Measurements from ENCODE around the gene PI4K2A.
"Not testable (repeated sequence)": the region's sequence is repeated elsewhere in the genome, so short reads cannot be mapped to it uniquely, and the experiment has no call there.

PI4K2A gene

DNA sequence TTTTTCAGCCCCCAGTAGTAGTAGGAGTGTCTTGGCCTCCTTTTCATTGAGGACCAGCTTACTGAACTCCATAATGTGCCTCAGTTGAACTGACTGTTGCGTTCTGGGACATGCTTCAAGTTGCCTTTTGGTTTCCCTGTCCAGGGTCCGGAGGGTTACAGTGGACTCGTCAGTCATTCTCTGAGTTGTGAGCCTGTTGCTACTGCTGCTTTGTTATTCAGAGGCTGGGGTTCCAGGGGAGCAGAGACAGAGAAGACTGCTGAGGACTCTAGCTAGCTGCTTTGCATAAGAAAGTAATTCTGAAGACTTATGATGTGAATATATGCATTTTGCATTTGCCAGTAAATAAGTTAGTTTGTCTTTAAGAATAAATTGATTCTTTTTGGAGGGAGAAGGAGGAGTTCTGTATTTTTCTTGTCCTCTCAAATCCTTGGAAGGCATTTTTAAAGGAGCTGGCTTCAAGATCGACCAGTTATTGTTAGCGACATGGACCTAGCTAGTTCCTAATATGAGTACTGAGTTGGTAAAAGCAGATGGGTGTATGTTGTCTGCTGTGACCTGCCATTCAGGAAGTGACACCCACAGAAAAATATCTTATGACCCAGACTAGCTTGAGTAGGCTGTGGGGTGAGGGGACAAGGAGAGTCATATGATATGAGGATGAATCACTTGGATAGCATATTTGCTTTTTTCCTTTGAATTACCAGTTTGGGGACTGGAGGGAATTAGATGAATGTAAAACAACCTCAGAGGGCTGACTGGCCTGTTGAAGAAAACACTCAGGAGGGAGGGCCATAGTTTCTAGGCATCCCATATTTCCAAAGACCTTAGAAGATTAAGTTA, 8.3 kb downstream of the PI4K2A start:
- Histone ChIP-seq H3K9me3 (ENCODE audit: control insufficient read depth, insufficient read depth, low read length) (no peaks in the 10 kb centered on the region), H3K4me3 (ENCODE audit: low read depth, low read length) (peak overlapping the region; percentile 44), H3K9ac (ENCODE audit: low read depth, low read length) (no peak overlapping the region), H3K27ac (ENCODE audit: low read depth, low read length) (peak overlapping the region; percentile 89), H3K27me3 (ENCODE audit: control insufficient read depth, insufficient read depth, low read length) (no peaks in the 10 kb centered on the region), H3K4me1 (ENCODE audit: control insufficient read depth, insufficient read depth, low read length) (peaks cover 19% of the 10 kb centered on the region), H3K36me3 (ENCODE audit: control insufficient read depth, insufficient read depth, low read length) (peaks cover 42% of the 10 kb centered on the region)

DNA sequence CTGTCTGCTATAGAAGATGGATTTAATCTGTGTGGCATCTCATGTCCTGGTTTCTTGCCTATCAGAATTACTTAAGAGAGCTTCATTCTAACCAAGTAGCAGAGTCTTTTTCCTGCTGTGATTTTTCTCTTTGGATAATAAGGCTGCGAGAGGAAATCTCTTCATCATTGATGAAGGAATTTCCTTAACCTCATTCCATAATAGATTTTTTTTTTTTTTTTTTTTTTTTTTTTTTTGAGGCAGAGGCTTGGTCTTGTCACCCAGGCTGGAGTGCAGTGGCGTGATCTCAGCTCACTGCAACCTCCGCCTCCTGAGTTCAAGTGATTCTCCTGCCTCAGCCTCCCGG, 8.9 kb downstream of the PI4K2A start:
- H3K4me3 ChIP-seq (ENCODE audit: low read depth, low read length), result peak overlapping the region; percentile 44; the same call in 1 of the 2 replicates
- not testable (repeated sequence) for H3K9ac ChIP-seq (ENCODE audit: low read depth, low read length); H3K27me3 ChIP-seq (ENCODE audit: control insufficient read depth, insufficient read depth, low read length); H3K9me3 ChIP-seq (ENCODE audit: control insufficient read depth, insufficient read depth, low read length)
- peaks cover 45% of the 10 kb centered on the region for H3K36me3 ChIP-seq (ENCODE audit: control insufficient read depth, insufficient read depth, low read length)
- H3K27ac ChIP-seq (ENCODE audit: low read depth, low read length), result peak overlapping the region; percentile 89
- H3K4me1 ChIP-seq (ENCODE audit: control insufficient read depth, insufficient read depth, low read length), result peaks cover 19% of the 10 kb centered on the region

DNA sequence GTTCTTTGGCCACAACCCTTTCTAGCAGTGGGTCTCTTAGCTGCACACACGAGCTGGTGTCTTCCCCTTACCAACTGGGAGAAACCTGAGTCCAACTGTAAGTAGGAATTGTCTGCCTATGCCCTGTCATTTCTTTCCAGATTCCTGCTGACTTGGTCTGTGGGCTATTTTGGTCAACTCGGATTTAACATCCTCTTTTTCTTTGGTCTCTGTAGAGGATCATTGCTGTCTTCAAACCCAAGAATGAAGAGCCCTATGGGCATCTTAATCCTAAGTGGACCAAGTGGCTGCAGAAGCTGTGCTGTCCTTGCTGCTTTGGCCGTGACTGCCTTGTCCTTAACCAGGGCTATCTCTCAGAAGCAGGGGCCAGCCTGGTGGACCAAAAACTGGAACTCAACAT, 10.3 kb downstream of the PI4K2A start:
- H3K9ac ChIP-seq (ENCODE audit: low read depth, low read length), result no peak overlapping the region
- H3K4me1 ChIP-seq (ENCODE audit: control insufficient read depth, insufficient read depth, low read length), result peaks cover 19% of the 10 kb centered on the region
- H3K27me3 ChIP-seq (ENCODE audit: control insufficient read depth, insufficient read depth, low read length), result no peaks in the 10 kb centered on the region
- H3K4me3 ChIP-seq (ENCODE audit: low read depth, low read length), result no peak overlapping the region
- H3K27ac ChIP-seq (ENCODE audit: low read depth, low read length), result no peak overlapping the region
- H3K9me3 ChIP-seq (ENCODE audit: control insufficient read depth, insufficient read depth, low read length), result no peaks in the 10 kb centered on the region
- peaks cover 47% of the 10 kb centered on the region for H3K36me3 ChIP-seq (ENCODE audit: control insufficient read depth, insufficient read depth, low read length)

DNA sequence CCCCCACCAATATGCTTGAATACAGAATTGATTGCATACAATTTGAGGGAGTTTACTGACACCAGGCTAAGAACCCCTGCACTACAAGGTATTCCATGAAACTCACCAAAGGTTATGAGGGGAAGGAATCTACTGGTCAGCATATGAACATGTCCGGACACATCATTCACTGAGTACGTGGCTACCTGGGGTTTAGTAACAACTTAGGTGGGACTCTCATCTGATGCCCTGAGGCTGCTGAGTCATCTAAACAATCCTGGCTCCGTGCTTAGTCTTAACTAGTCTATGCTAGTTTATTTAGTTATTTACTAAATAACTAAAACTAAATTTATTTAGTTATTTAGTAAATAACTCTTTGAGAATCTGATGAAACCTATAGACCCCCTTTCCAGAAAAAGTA, 11.3 kb downstream of the PI4K2A start:
- no peak overlapping the region for H3K9ac ChIP-seq (ENCODE audit: low read depth, low read length)
- no peaks in the 10 kb centered on the region for H3K27me3 ChIP-seq (ENCODE audit: control insufficient read depth, insufficient read depth, low read length)
- no peaks in the 10 kb centered on the region for H3K9me3 ChIP-seq (ENCODE audit: control insufficient read depth, insufficient read depth, low read length)
- peaks cover 57% of the 10 kb centered on the region for H3K36me3 ChIP-seq (ENCODE audit: control insufficient read depth, insufficient read depth, low read length)
- no peak overlapping the region for H3K4me3 ChIP-seq (ENCODE audit: low read depth, low read length)
- H3K27ac ChIP-seq (ENCODE audit: low read depth, low read length), result no peak overlapping the region
- peaks cover 19% of the 10 kb centered on the region for H3K4me1 ChIP-seq (ENCODE audit: control insufficient read depth, insufficient read depth, low read length)

DNA sequence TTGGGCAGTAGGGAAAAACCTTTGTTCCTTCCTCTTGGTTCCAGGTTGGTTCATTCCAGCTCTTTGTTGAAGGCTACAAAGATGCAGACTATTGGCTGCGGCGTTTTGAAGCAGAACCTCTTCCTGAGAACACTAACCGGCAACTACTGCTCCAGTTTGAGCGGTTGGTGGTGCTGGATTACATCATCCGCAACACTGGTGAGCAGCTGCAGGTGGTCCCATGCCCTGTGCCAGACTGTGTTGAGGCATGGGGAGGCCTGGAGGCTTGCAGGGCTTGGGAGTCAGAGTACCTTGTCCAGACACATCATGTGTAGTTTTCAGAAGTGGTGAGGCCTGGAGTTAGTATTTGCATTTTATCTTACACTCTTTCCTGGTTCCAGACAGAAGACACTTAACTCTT, 16.3 kb downstream of the PI4K2A start:
- H3K27me3 ChIP-seq (ENCODE audit: control insufficient read depth, insufficient read depth, low read length), result no peaks in the 10 kb centered on the region
- no peak overlapping the region for H3K9ac ChIP-seq (ENCODE audit: low read depth, low read length)
- no peak overlapping the region for H3K4me3 ChIP-seq (ENCODE audit: low read depth, low read length)
- H3K27ac ChIP-seq (ENCODE audit: low read depth, low read length), result no peak overlapping the region
- peaks cover 83% of the 10 kb centered on the region for H3K36me3 ChIP-seq (ENCODE audit: control insufficient read depth, insufficient read depth, low read length)
- H3K4me1 ChIP-seq (ENCODE audit: control insufficient read depth, insufficient read depth, low read length), result no peaks in the 10 kb centered on the region
- H3K9me3 ChIP-seq (ENCODE audit: control insufficient read depth, insufficient read depth, low read length), result no peaks in the 10 kb centered on the region

DNA sequence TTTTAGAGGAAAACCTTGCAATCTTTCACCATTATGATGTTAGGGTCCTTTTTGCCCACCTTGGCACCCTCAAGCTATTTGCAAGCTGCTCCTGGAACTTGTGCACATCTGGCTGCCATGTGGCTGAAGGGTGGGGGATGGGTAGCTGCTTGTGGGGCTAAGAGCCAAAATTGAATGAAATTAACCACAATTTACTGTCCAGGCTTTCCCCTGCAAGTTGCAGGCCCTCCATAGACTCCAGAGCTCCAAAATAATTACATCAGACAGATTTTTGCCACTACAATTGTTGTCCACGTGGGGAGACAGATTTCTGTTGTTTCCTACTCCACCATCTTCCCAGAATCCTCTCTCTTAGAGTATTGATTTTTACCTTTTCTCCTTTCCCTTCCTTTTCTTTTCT, 19.1 kb downstream of the PI4K2A start:
- H3K9ac ChIP-seq (ENCODE audit: low read depth, low read length), result no peak overlapping the region
- no peaks in the 10 kb centered on the region for H3K27me3 ChIP-seq (ENCODE audit: control insufficient read depth, insufficient read depth, low read length)
- H3K4me3 ChIP-seq (ENCODE audit: low read depth, low read length), result no peak overlapping the region
- H3K27ac ChIP-seq (ENCODE audit: low read depth, low read length), result no peak overlapping the region
- H3K36me3 ChIP-seq (ENCODE audit: control insufficient read depth, insufficient read depth, low read length), result peaks cover 82% of the 10 kb centered on the region
- no peaks in the 10 kb centered on the region for H3K9me3 ChIP-seq (ENCODE audit: control insufficient read depth, insufficient read depth, low read length)
- H3K4me1 ChIP-seq (ENCODE audit: control insufficient read depth, insufficient read depth, low read length), result no peaks in the 10 kb centered on the region

DNA sequence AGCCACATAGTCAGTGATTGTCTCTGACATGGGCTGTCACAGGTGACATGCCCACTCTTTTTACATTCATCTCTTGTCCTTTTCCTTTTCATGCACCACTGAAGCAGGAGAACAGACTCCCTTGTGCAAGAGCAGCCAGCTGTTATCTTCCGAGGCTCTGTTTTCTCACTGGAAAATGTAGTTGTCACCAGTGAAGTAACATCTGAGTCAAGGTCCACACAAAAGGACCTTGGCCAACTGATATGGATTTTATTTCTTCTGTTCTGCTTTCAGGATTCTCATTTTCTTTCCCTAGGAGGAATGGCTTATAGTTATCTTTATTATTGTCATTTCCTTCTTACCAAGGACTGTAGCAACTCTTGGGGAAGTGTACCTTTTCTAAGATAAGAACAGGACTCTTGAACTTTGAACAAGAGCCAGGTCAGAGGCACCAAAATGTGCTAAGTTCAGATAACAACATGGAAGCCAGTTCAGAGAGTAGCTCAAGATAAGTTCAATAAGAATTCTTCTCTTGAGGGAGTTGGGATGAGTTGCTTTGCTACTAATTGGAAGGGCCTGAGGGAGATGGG, 23.9 kb downstream of the PI4K2A start:
- H3K9me3 ChIP-seq (ENCODE audit: control insufficient read depth, insufficient read depth, low read length), result no peaks in the 10 kb centered on the region
- no peak overlapping the region for H3K4me3 ChIP-seq (ENCODE audit: low read depth, low read length)
- H3K4me1 ChIP-seq (ENCODE audit: control insufficient read depth, insufficient read depth, low read length), result no peaks in the 10 kb centered on the region
- H3K27ac ChIP-seq (ENCODE audit: low read depth, low read length), result no peak overlapping the region
- H3K9ac ChIP-seq (ENCODE audit: low read depth, low read length), result no peak overlapping the region
- H3K36me3 ChIP-seq (ENCODE audit: control insufficient read depth, insufficient read depth, low read length), result peaks cover 77% of the 10 kb centered on the region
- no peaks in the 10 kb centered on the region for H3K27me3 ChIP-seq (ENCODE audit: control insufficient read depth, insufficient read depth, low read length)

DNA sequence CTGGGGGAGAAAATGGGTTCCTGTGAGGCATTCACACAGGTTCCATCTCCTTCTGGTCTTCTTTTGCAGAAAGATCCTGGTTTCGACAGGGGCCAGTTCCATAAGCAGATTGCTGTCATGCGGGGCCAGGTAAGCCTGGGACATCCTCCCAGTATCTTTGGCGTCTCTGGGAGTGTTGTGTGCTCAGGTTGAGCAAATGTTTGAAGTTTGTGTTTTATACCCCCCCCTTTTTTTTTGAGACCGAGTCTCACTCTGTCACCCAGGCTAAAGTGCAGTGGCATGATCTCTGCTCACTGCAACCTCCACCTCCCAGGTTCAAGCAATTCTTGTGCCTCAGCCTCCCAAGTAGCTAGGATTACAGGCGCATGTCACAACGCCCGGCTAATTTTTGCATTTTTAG, 26.5 kb downstream of the PI4K2A start:
- H3K4me3 ChIP-seq (ENCODE audit: low read depth, low read length), result no peak overlapping the region
- H3K27ac ChIP-seq (ENCODE audit: low read depth, low read length), result no peak overlapping the region
- H3K27me3 ChIP-seq (ENCODE audit: control insufficient read depth, insufficient read depth, low read length), result no peaks in the 10 kb centered on the region
- H3K36me3 ChIP-seq (ENCODE audit: control insufficient read depth, insufficient read depth, low read length), result peaks cover 81% of the 10 kb centered on the region
- no peaks in the 10 kb centered on the region for H3K4me1 ChIP-seq (ENCODE audit: control insufficient read depth, insufficient read depth, low read length)
- H3K9me3 ChIP-seq (ENCODE audit: control insufficient read depth, insufficient read depth, low read length), result no peaks in the 10 kb centered on the region
- H3K9ac ChIP-seq (ENCODE audit: low read depth, low read length), result no peak overlapping the region

DNA sequence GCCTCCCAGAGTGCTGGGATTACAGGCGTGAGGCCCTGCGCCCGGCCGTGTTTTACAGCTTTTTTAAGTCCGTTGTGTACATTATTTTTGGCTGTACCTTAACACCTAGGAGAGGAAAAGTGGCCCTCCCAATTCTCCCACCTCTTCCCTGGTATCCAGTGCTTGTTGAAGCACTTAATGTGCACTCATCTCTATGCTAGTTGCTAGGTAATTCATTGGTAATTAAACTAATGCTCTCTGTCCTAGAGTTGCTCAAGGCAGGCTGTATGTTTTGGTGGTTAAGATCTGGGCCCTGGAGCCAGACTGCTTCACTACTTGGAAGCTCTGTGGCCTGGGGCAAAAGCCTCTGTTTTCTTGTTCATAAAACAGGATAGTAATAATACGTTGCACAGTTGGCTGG, 27.0 kb downstream of the PI4K2A start:
- Histone ChIP-seq H3K9me3 (ENCODE audit: control insufficient read depth, insufficient read depth, low read length) (no peaks in the 10 kb centered on the region), H3K27me3 (ENCODE audit: control insufficient read depth, insufficient read depth, low read length) (no peaks in the 10 kb centered on the region), H3K9ac (ENCODE audit: low read depth, low read length) (no peak overlapping the region), H3K27ac (ENCODE audit: low read depth, low read length) (no peak overlapping the region), H3K36me3 (ENCODE audit: control insufficient read depth, insufficient read depth, low read length) (peaks cover 76% of the 10 kb centered on the region), H3K4me1 (ENCODE audit: control insufficient read depth, insufficient read depth, low read length) (no peaks in the 10 kb centered on the region), H3K4me3 (ENCODE audit: low read depth, low read length) (no peak overlapping the region)

DNA sequence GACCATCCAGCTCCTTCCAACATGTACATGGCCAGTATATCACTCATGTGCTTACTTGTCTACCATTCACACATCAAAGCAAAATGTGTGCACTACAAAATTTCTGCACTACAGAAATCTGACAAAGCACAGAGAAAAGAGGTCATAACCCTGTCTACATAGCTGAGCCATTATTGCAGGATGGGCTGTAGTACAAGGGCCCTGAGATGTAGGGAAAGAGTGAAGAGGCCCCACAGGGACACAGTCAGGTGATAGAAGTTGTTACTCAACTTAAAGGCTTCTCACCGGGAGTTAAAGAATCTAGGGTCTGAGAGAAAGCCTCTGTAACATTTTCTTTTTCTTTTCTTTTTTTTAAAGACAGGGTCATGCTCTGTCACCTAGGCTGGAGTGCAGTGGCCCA, 29.1 kb downstream of the PI4K2A start:
- H3K36me3 ChIP-seq (ENCODE audit: control insufficient read depth, insufficient read depth, low read length), result peaks cover 74% of the 10 kb centered on the region

DNA sequence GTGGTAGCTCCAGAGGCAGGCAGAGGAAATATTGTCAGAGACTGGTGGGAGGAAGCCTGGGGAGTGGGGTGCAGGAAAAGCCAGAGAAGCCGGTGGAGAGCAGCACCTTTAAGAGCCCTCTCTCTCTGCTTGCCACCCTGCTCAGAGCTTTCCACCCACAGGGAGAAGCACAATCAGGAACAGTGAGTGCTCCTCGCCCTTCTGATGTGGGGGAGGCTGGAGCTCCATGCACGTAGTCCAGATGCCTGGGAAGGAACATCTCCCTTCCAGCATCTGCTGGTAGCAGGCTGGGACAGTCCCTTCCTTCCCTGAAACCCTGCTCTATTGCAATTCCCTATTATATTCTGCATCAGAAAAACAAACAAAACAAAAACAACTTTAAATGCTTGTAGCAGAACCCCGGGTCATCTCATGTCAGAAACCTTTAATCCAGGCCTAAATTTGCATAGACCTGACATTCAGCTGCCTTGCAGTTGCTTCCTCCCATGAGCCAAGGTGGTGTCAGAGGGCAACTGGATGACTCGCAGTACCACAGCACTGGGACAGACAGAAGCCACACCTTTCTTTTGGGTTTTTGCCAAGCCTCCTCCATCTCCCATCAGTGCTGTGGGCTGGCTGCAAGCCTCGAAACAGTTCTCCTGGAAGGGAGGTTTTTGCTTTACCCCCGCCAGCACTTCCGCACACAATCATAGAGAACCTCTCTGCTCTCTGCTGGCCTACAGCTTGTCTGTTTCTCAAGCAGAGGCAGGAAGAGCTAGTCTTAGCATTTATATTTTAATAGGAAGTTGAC, 33.5 kb downstream of the PI4K2A start:
- H3K27ac ChIP-seq (ENCODE audit: low read depth, low read length), result no peak overlapping the region
- H3K4me1 ChIP-seq (ENCODE audit: control insufficient read depth, insufficient read depth, low read length), result no peaks in the 10 kb centered on the region
- no peaks in the 10 kb centered on the region for H3K27me3 ChIP-seq (ENCODE audit: control insufficient read depth, insufficient read depth, low read length)
- H3K9me3 ChIP-seq (ENCODE audit: control insufficient read depth, insufficient read depth, low read length), result no peaks in the 10 kb centered on the region
- peaks cover 71% of the 10 kb centered on the region for H3K36me3 ChIP-seq (ENCODE audit: control insufficient read depth, insufficient read depth, low read length)
- H3K4me3 ChIP-seq (ENCODE audit: low read depth, low read length), result no peak overlapping the region
- H3K9ac ChIP-seq (ENCODE audit: low read depth, low read length), result no peak overlapping the region

More for the DNA sequence above, 29.1 kb downstream of the PI4K2A start:
- H3K4me3 ChIP-seq (ENCODE audit: low read depth, low read length), result no peak overlapping the region
- H3K27ac ChIP-seq (ENCODE audit: low read depth, low read length), result no peak overlapping the region
- H3K4me1 ChIP-seq (ENCODE audit: control insufficient read depth, insufficient read depth, low read length), result no peaks in the 10 kb centered on the region
- H3K9me3 ChIP-seq (ENCODE audit: control insufficient read depth, insufficient read depth, low read length), result no peaks in the 10 kb centered on the region
- no peaks in the 10 kb centered on the region for H3K27me3 ChIP-seq (ENCODE audit: control insufficient read depth, insufficient read depth, low read length)
- no peak overlapping the region for H3K9ac ChIP-seq (ENCODE audit: low read depth, low read length)
